ENCODE measurements around the gene CD209. TPM values are rescaled to one million over a fixed set of nuclear protein-coding genes. Genes with fewer than 3 reads are reported as not detected.

Gene CD209
- total RNA-seq, 1 donor from 2014 or later = 8.8 TPM

- H3K4me3 ChIP-seq = no peak overlapping the region
- no peak overlapping the region for H3K27ac ChIP-seq
- no peaks in the 10 kb centered on the region for H3K9me3 ChIP-seq
- H3K36me3 ChIP-seq = no peaks in the 10 kb centered on the region
- TF ChIP-seq, protein P1, sequence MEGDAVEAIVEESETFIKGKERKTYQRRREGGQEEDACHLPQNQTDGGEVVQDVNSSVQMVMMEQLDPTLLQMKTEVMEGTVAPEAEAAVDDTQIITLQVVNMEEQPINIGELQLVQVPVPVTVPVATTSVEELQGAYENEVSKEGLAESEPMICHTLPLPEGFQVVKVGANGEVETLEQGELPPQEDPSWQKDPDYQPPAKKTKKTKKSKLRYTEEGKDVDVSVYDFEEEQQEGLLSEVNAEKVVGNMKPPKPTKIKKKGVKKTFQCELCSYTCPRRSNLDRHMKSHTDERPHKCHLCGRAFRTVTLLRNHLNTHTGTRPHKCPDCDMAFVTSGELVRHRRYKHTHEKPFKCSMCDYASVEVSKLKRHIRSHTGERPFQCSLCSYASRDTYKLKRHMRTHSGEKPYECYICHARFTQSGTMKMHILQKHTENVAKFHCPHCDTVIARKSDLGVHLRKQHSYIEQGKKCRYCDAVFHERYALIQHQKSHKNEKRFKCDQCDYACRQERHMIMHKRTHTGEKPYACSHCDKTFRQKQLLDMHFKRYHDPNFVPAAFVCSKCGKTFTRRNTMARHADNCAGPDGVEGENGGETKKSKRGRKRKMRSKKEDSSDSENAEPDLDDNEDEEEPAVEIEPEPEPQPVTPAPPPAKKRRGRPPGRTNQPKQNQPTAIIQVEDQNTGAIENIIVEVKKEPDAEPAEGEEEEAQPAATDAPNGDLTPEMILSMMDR (IDR thresholded peaks at IDR 0.05) = no peak
- TF ChIP-seq POLR2A (IDR thresholded peaks at IDR 0.05) (no peak), POLR2AphosphoS5 (IDR thresholded peaks at IDR 0.05; ENCODE audit: insufficient read depth in 1 of 2, low read depth in 1 of 2) (no peak)
- no peaks in the 10 kb centered on the region for H3K27me3 ChIP-seq
- intact Hi-C loops (cut with DNase I) = no loop called here
- no peak for DNase-seq (ENCODE audit: extremely low spot score in 2 of 2)
- H3K4me1 ChIP-seq = no peaks in the 10 kb centered on the region
These were observed 48.3 kb downstream of the CD209 start for GRCh38 chr19:7699003-7699402.

GRCh38 chr19:7698583-7698982 lies 48.8 kb downstream of the CD209 start:
- Histone ChIP-seq H3K4me1 (no peaks in the 10 kb centered on the region), H3K4me3 (no peak overlapping the region), H3K27ac (no peak overlapping the region), H3K27me3 (no peaks in the 10 kb centered on the region), H3K36me3 (no peaks in the 10 kb centered on the region), H3K9me3 (no peaks in the 10 kb centered on the region)
- intact Hi-C loops (cut with DNase I) = no loop called here
- no peak for DNase-seq (ENCODE audit: extremely low spot score in 2 of 2)
- no peak for TF ChIP-seq POLR2AphosphoS5 (IDR thresholded peaks at IDR 0.05; ENCODE audit: insufficient read depth in 1 of 2, low read depth in 1 of 2)
- TF ChIP-seq, protein P1 (IDR thresholded peaks at IDR 0.05) = no peak
- TF ChIP-seq POLR2A (IDR thresholded peaks at IDR 0.05) = no peak

- TF ChIP-seq POLR2AphosphoS5 (IDR thresholded peaks at IDR 0.05; ENCODE audit: insufficient read depth in 1 of 2, low read depth in 1 of 2) = no peak
- TF ChIP-seq, protein P1 (IDR thresholded peaks at IDR 0.05) = no peak
- no peak for TF ChIP-seq POLR2A (IDR thresholded peaks at IDR 0.05)
- no peaks in the 10 kb centered on the region for H3K9me3 ChIP-seq
- no peak for DNase-seq (ENCODE audit: extremely low spot score in 2 of 2)
- no peak overlapping the region for H3K27ac ChIP-seq
- H3K27me3 ChIP-seq = no peaks in the 10 kb centered on the region
- H3K36me3 ChIP-seq = no peaks in the 10 kb centered on the region
- no peaks in the 10 kb centered on the region for H3K4me1 ChIP-seq
- intact Hi-C loops (cut with DNase I) = no loop called here
- no peak overlapping the region for H3K4me3 ChIP-seq
These were observed 49.5 kb downstream of the CD209 start for GRCh38 chr19:7697721-7698287.

DNA sequence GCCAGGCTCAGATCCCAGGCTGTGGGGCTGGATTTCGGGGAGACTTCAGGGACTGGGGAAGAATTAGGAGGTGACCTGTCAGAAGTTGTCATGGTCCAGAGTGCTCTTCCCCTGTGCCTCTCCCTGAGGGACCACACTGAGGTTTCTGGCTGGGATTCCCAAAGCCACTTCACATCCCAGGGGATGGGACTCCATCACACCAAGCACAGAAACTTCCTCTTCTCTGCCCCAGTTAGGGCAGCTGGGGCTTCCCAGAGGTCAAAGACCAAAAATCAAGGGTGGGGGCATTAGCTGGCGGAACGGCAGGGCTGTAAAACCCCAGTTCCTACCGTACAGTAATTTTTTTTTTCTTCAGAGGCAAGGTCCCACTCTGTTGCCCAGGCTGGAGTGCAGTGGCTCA lies 52.8 kb downstream of the CD209 start:
- no peak overlapping the region for H3K4me3 ChIP-seq
- TF ChIP-seq, protein P1 (IDR thresholded peaks at IDR 0.05) = no peak
- TF ChIP-seq POLR2AphosphoS5 (IDR thresholded peaks at IDR 0.05; ENCODE audit: insufficient read depth in 1 of 2, low read depth in 1 of 2) (no peak), POLR2A (IDR thresholded peaks at IDR 0.05) (no peak)
- H3K27me3 ChIP-seq = no peaks in the 10 kb centered on the region
- H3K36me3 ChIP-seq = no peaks in the 10 kb centered on the region
- H3K4me1 ChIP-seq = no peaks in the 10 kb centered on the region
- DNase-seq (ENCODE audit: extremely low spot score in 2 of 2) = no peak
- H3K9me3 ChIP-seq = no peaks in the 10 kb centered on the region
- intact Hi-C loops (cut with DNase I) = no loop called here
- no peak overlapping the region for H3K27ac ChIP-seq

DNA sequence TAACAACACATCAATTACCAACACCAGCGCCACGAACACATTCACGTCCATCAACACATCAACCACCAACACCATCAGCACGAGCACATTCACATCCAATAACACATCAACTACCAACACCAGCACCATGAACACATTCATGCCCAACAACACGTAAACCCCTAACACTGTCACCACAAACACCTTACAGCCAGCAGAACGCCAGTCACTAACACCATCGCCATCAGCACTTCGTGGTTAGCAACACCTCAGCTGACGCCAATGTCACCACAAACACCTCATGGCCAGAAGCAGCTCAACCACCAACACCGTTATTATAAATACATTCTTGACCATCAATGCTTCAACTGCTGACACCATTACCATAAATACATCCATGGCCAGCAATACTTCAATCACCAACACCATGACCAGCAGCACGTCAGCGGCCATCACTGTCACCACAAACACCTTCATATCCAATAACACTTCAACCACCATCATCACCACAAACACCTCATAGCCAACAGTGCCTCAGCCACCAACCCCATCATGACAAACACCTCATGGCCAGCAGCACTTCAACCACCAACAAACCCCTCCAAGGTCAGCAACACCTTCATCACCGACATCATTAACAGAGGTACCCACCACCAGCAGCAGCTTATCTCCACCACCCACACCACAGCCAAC lies 54.8 kb downstream of the CD209 start:
- Histone ChIP-seq H3K4me3 (no peak overlapping the region), H3K4me1 (no peaks in the 10 kb centered on the region), H3K27me3 (no peaks in the 10 kb centered on the region), H3K9me3 (no peaks in the 10 kb centered on the region), H3K36me3 (no peaks in the 10 kb centered on the region), H3K27ac (no peak overlapping the region)
- no peak for DNase-seq (ENCODE audit: extremely low spot score in 2 of 2)
- no peak for TF ChIP-seq POLR2AphosphoS5 (IDR thresholded peaks at IDR 0.05; ENCODE audit: insufficient read depth in 1 of 2, low read depth in 1 of 2)
- TF ChIP-seq POLR2A (IDR thresholded peaks at IDR 0.05) = no peak
- TF ChIP-seq, protein P1 (IDR thresholded peaks at IDR 0.05) = no peak
- intact Hi-C loops (cut with DNase I) = no loop called here
